ENCODE measurements around the gene C15orf62. TPM values are rescaled to one million over a fixed set of nuclear protein-coding genes. Genes with fewer than 3 reads are reported as not detected.

The C15orf62 gene
- total RNA-seq, 1 donor from 2014 or later = 0.44 TPM

GRCh38 chr15:40731034-40731433 lies 38.7 kb upstream of the C15orf62 start:
- no peak for DNase-seq (ENCODE audit: low read depth, low spot score)
- no peak for TF ChIP-seq CTCF (conservative IDR thresholded peaks at IDR 0.05)
- no peaks in the 10 kb centered on the region for H3K4me1 Mint-ChIP-seq
- no peak overlapping the region for H3K27ac Mint-ChIP-seq (ENCODE audit: unreplicated experiment)
- H3K36me3 Mint-ChIP-seq (ENCODE audit: low read depth) = peaks cover 20% of the 10 kb centered on the region
- no peaks in the 10 kb centered on the region for H3K27me3 Mint-ChIP-seq (ENCODE audit: low read depth)
- H3K4me3 Mint-ChIP-seq = no peak overlapping the region
- no peaks in the 10 kb centered on the region for H3K9me3 Mint-ChIP-seq

GRCh38 chr15:40736575-40736974 lies 33.2 kb upstream of the C15orf62 start:
- TF ChIP-seq CTCF (conservative IDR thresholded peaks at IDR 0.05) = no peak
- no peaks in the 10 kb centered on the region for H3K27me3 Mint-ChIP-seq (ENCODE audit: low read depth)
- DNase-seq (ENCODE audit: low read depth, low spot score) = no peak
- H3K27ac Mint-ChIP-seq (ENCODE audit: unreplicated experiment) = no peak overlapping the region
- H3K4me3 Mint-ChIP-seq = no peak overlapping the region
- no peaks in the 10 kb centered on the region for H3K4me1 Mint-ChIP-seq
- peaks cover 4% of the 10 kb centered on the region for H3K36me3 Mint-ChIP-seq (ENCODE audit: low read depth)
- no peaks in the 10 kb centered on the region for H3K9me3 Mint-ChIP-seq

GRCh38 chr15:40737048-40737447 lies 32.7 kb upstream of the C15orf62 start:
- peaks cover 4% of the 10 kb centered on the region for H3K36me3 Mint-ChIP-seq (ENCODE audit: low read depth)
- no peak overlapping the region for H3K27ac Mint-ChIP-seq (ENCODE audit: unreplicated experiment)
- H3K9me3 Mint-ChIP-seq = no peaks in the 10 kb centered on the region
- H3K4me1 Mint-ChIP-seq = no peaks in the 10 kb centered on the region
- no peaks in the 10 kb centered on the region for H3K27me3 Mint-ChIP-seq (ENCODE audit: low read depth)
- no peak for DNase-seq (ENCODE audit: low read depth, low spot score)
- H3K4me3 Mint-ChIP-seq = no peak overlapping the region
- TF ChIP-seq CTCF (conservative IDR thresholded peaks at IDR 0.05) = no peak

GRCh38 chr15:40739047-40739446 lies 30.7 kb upstream of the C15orf62 start:
- Mint-ChIP-seq H3K4me3 (no peak overlapping the region), H3K9me3 (no peaks in the 10 kb centered on the region), H3K36me3 (ENCODE audit: low read depth) (peaks cover 5% of the 10 kb centered on the region), H3K27ac (ENCODE audit: unreplicated experiment) (no peak overlapping the region), H3K4me1 (peaks cover 5% of the 10 kb centered on the region), H3K27me3 (ENCODE audit: low read depth) (no peaks in the 10 kb centered on the region)
- no peak for DNase-seq (ENCODE audit: low read depth, low spot score)
- no peak for TF ChIP-seq CTCF (conservative IDR thresholded peaks at IDR 0.05)

- Mint-ChIP-seq H3K27ac (ENCODE audit: unreplicated experiment) (no peak overlapping the region), H3K9me3 (no peaks in the 10 kb centered on the region), H3K27me3 (ENCODE audit: low read depth) (no peaks in the 10 kb centered on the region)
Observed at GRCh38 chr15:40739854-40740253, 29.9 kb upstream of the C15orf62 start.

More at GRCh38 chr15:40739854-40740253, 29.9 kb upstream of the C15orf62 start:
- Mint-ChIP-seq H3K4me1 (peaks cover 13% of the 10 kb centered on the region), H3K36me3 (ENCODE audit: low read depth) (peaks cover 5% of the 10 kb centered on the region), H3K4me3 (no peak overlapping the region)
- no peak for TF ChIP-seq CTCF (conservative IDR thresholded peaks at IDR 0.05)
- DNase-seq (ENCODE audit: low read depth, low spot score) = no peak

Data from neural crest cell (in vitro differentiated cells).